OCI-LY7 (cell line): Measurements from ENCODE around the gene GATAD2B. TPM values are rescaled to one million over a fixed set of nuclear protein-coding genes. Genes with fewer than 3 reads are reported as not detected.

Experiments used
- BruUV-seq: library from RNA; stranded (reverse); fragments of 400-500 nt; replicated peaks from 2 replicates; lab custom pipeline; 2021; lab: Mats Ljungman, UMichigan
- CTCF ChIA-PET: fragments of 300-600 bp; sonication (Branson Sonifier 250); formaldehyde crosslinking; loops from one replicate; lab custom pipeline; 2022; ENCODE audit warnings: antibody characterized with exemption; ENCODE audit not compliant: unreplicated experiment; lab: Charles Lee
- POLR2A ChIA-PET: fragments of 300-600 bp; sonication (Branson Sonifier 250); formaldehyde crosslinking; loops from one replicate; lab custom pipeline; 2022; ENCODE audit warnings: antibody characterized with exemption; lab: Charles Lee
- DNase-seq: peaks from one replicate; pipeline ENCODE4 v3.0.0-alpha.2; 2015; ENCODE audit warnings: low spot score
- H2AFZ ChIP-seq: fragments of 200-600 bp; sonication (generic), shearing (Covaris generic); 2 replicates; pipeline ENCODE4 v1.6.1; 2014; ENCODE audit warnings: mild to moderate bottlenecking, antibody characterized with exemption, low read length, moderate library complexity
- H3K27ac ChIP-seq: fragments of 200-600 bp; sonication (generic); 2 replicates; pipeline ENCODE4 v1.5.1; 2014; ENCODE audit warnings: mixed run types, low read depth, mild to moderate bottlenecking, moderate library complexity, low read length, inconsistent platforms; ENCODE audit not compliant: poor library complexity, severe bottlenecking
- H3K36me3 ChIP-seq: fragments of 200-600 bp; sonication (generic); 2 replicates; pipeline ENCODE4 v1.6.1; 2014; ENCODE audit warnings: mild to moderate bottlenecking, antibody characterized with exemption, low read length, moderate library complexity, mixed read lengths; ENCODE audit not compliant: insufficient read depth
- H3K4me1 ChIP-seq: fragments of 200-600 bp; sonication (generic); 2 replicates; pipeline ENCODE4 v1.5.1; 2014; ENCODE audit warnings: mild to moderate bottlenecking, low read length; ENCODE audit not compliant: insufficient read depth, poor library complexity, severe bottlenecking
- H3K4me2 ChIP-seq: fragments of 200-600 bp; sonication (generic); 2 replicates; pipeline ENCODE4 v1.6.1; 2014; ENCODE audit warnings: mild to moderate bottlenecking, low read length
- H3K4me3 ChIP-seq: fragments of 200-600 bp; sonication (generic); 2 replicates; pipeline ENCODE4 v1.5.1; 2014; ENCODE audit warnings: mild to moderate bottlenecking, low read depth, low read length; ENCODE audit not compliant: poor library complexity, severe bottlenecking
- H3K79me2 ChIP-seq: fragments of 200-600 bp; sonication (generic); 2 replicates; pipeline ENCODE4 v1.6.1; 2016; ENCODE audit warnings: low read depth, mild to moderate bottlenecking, low read length, moderate library complexity, mixed read lengths; ENCODE audit not compliant: insufficient read depth
- H3K9me2 ChIP-seq: fragments of 200-600 bp; sonication (generic); 2 replicates; pipeline ENCODE4 v1.6.1; 2016; ENCODE audit warnings: mild to moderate bottlenecking, low read length, mixed read lengths; ENCODE audit not compliant: insufficient read depth
- H3K9me3 ChIP-seq: fragments of 200-600 bp; sonication (generic); 2 replicates; pipeline ENCODE4 v1.6.1; 2014; ENCODE audit warnings: mild to moderate bottlenecking, mixed run types, low read length, mixed read lengths
- H4K20me1 ChIP-seq: fragments of 200-600 bp; sonication (generic); 2 replicates; pipeline ENCODE4 v1.6.1; 2014; ENCODE audit warnings: mild to moderate bottlenecking, antibody characterized with exemption, low read length, moderate library complexity, mixed read lengths; ENCODE audit not compliant: insufficient read depth
- CTCF ChIP-seq: fragments of 200-600 bp; sonication (generic); conservative IDR thresholded peaks from 2 replicates; pipeline ENCODE4 v1.5.1; 2014; ENCODE audit warnings: mild to moderate bottlenecking, antibody characterized with exemption, low read length, moderate library complexity, mixed read lengths
- EZH2phosphoT487 ChIP-seq: fragments of 200-600 bp; sonication (generic); IDR thresholded peaks from 2 replicates; pipeline ENCODE4 v1.6.1; 2018; ENCODE audit warnings: low read depth, borderline replicate concordance, mild to moderate bottlenecking, mixed run types, antibody characterized with exemption, low read length, moderate library complexity, mixed read lengths
- intact Hi-C: fragments of 100-400 bp; cut with micrococcal nuclease; formaldehyde crosslinking; loops from one replicate; pipeline ENCODE4 v1.10.0; 2022; ENCODE audit not compliant: unreplicated experiment
- total RNA-seq, 2 experiments: library from RNA; depleted of rRNA in 1 of 2; stranded (reverse); fragments of >200 nt in 1 of 2; shearing (Covaris generic) in 1 of 2; gene quantifications; 2 replicates each; pipeline ENCODE4 v1.2.3, GENCODE V29; 2014 to 2022

GATAD2B gene
- total RNA-seq, 2 experiments from 2014 or later = 11.2 to 65.2 TPM

DNA sequence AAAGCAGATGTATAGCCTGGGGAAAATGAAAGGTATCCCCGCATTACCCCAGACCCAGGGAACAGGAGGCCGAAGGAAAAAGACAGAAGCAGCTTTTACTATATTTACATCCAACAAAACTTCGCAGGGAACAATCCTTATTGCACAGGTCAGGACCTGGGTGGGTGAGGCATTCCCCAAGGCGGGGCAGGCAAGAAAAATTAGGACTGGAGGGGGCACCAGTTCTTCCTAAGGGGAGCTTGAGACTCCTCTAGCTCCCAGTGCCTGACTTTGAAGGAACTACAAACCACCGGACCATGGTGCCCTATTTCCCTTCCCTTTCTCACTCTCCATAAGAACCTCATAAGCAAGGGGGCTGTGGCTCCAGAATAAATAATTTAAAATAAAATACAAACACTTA lies 6.7 kb upstream of the GATAD2B start:
- H3K27ac ChIP-seq = no peak overlapping the region
- H3K9me2 ChIP-seq = no peaks in the 10 kb centered on the region
- TF ChIP-seq CTCF (no peak), EZH2phosphoT487 (no peak)
- ChIA-PET POLR2A (interaction anchor here (3.0 kb wide), 1 partner anchor 15 kb away, joined by 12 read pairs; no protein-coding TSS in a partner anchor), CTCF (no interaction called here)
- H2AFZ ChIP-seq = no peak overlapping the region
- H4K20me1 ChIP-seq = no peaks in the 10 kb centered on the region
- H3K79me2 ChIP-seq = no peaks in the 10 kb centered on the region
- peaks cover 49% of the 10 kb centered on the region for H3K36me3 ChIP-seq
- DNase-seq = no peak
- H3K4me3 ChIP-seq = no peak overlapping the region
- no TSS peak for BruUV-seq
- no peaks in the 10 kb centered on the region for H3K9me3 ChIP-seq
- intact Hi-C loops = no loop called here
- H3K4me1 ChIP-seq = no peaks in the 10 kb centered on the region
- H3K4me2 ChIP-seq = no peak overlapping the region

GRCh38 chr1:153928791-153929341 lies 6.1 kb upstream of the GATAD2B start:
- no TSS peak for BruUV-seq
- intact Hi-C loops = no loop called here
- no peak for DNase-seq
- TF ChIP-seq EZH2phosphoT487 (no peak), CTCF (no peak)
- H3K9me2 ChIP-seq = no peaks in the 10 kb centered on the region
- ChIA-PET CTCF (no interaction called here), POLR2A (interaction anchor here (3.0 kb wide), 1 partner anchor 16 kb away, joined by 12 read pairs; no protein-coding TSS in a partner anchor)
- no peaks in the 10 kb centered on the region for H4K20me1 ChIP-seq
- no peaks in the 10 kb centered on the region; the same call in 1 of the 2 replicates for H3K79me2 ChIP-seq
- peaks cover 6% of the 10 kb centered on the region for H3K4me1 ChIP-seq
- H3K4me3 ChIP-seq = no peak overlapping the region
- H2AFZ ChIP-seq = no peak overlapping the region
- no peaks in the 10 kb centered on the region for H3K9me3 ChIP-seq
- no peak overlapping the region for H3K27ac ChIP-seq
- H3K4me2 ChIP-seq = no peak overlapping the region
- peaks cover 43% of the 10 kb centered on the region for H3K36me3 ChIP-seq

DNA sequence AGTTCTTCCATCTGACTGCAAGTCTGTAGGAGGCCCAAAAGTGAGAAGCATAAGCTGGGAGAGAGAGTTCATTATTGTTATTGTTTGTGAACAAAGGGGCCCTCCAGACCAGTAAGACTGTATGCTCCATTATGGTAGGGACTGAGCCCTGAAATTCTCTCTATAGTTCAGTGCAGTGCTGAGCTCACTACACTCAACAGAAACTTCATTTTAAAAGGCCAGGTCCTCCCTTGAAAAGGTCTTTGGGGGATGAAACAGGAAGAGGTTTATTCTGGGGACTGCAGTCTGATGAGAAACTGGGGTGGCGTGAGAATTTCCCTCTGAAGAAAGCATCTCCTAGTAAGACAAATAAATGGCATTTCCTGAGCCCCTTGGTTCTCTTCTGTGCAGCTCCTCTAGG lies 5.5 kb upstream of the GATAD2B start:
- Histone ChIP-seq H3K9me3 (no peaks in the 10 kb centered on the region), H3K4me3 (no peak overlapping the region), H2AFZ (no peak overlapping the region), H3K4me1 (peaks cover 6% of the 10 kb centered on the region), H3K27ac (no peak overlapping the region), H3K79me2 (no peaks in the 10 kb centered on the region; the same call in 1 of the 2 replicates), H3K4me2 (no peak overlapping the region), H4K20me1 (no peaks in the 10 kb centered on the region), H3K9me2 (no peaks in the 10 kb centered on the region), H3K36me3 (peaks cover 37% of the 10 kb centered on the region)
- DNase-seq = no peak
- intact Hi-C loops = no loop called here
- BruUV-seq = no TSS peak
- CTCF ChIA-PET = no interaction called here
- POLR2A ChIA-PET = interaction anchor here (3.0 kb wide), 1 partner anchor 17 kb away, joined by 12 read pairs; no protein-coding TSS in a partner anchor
- no peak for TF ChIP-seq EZH2phosphoT487
- no peak for TF ChIP-seq CTCF
